ENCODE measurements around the gene GPS1.

DNA sequence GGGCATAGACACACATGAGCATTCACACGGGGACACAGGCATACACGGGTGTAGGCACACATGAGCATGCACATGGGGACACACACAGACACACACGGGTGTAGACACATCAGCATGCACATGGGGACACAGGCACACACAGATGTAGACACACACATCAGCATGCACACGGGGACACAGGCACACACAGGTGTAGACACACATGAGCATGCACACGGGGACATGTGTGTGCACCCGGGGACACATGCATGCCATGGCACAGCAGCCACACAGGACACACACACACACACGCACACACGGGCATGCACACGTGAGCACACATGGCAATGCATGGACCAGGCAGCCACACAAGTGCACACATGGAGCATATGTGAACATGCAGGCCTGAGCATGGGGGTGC lies 9.0 kb upstream of the GPS1 start:
- TF ChIP-seq, protein P1, sequence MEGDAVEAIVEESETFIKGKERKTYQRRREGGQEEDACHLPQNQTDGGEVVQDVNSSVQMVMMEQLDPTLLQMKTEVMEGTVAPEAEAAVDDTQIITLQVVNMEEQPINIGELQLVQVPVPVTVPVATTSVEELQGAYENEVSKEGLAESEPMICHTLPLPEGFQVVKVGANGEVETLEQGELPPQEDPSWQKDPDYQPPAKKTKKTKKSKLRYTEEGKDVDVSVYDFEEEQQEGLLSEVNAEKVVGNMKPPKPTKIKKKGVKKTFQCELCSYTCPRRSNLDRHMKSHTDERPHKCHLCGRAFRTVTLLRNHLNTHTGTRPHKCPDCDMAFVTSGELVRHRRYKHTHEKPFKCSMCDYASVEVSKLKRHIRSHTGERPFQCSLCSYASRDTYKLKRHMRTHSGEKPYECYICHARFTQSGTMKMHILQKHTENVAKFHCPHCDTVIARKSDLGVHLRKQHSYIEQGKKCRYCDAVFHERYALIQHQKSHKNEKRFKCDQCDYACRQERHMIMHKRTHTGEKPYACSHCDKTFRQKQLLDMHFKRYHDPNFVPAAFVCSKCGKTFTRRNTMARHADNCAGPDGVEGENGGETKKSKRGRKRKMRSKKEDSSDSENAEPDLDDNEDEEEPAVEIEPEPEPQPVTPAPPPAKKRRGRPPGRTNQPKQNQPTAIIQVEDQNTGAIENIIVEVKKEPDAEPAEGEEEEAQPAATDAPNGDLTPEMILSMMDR (IDR thresholded peaks at IDR 0.05), result no peak
- TF ChIP-seq NR2C2 (CRISPR knock-in tag; IDR thresholded peaks at IDR 0.05) (no peak), CREB1 (CRISPR knock-in tag; IDR thresholded peaks at IDR 0.05) (no peak), TEAD4 (CRISPR knock-in tag; IDR thresholded peaks at IDR 0.05) (no peak), CREM (CRISPR knock-in tag; IDR thresholded peaks at IDR 0.05) (no peak), TEAD1 (CRISPR knock-in tag; IDR thresholded peaks at IDR 0.05) (no peak), ESRRA (CRISPR knock-in tag; IDR thresholded peaks at IDR 0.05; ENCODE audit: borderline replicate concordance) (no peak), NR1H2 (CRISPR knock-in tag; IDR thresholded peaks at IDR 0.05) (no peak), FOXJ3 (CRISPR knock-in tag; IDR thresholded peaks at IDR 0.05; ENCODE audit: borderline replicate concordance) (no peak)
- TF ChIP-seq, protein P2, sequence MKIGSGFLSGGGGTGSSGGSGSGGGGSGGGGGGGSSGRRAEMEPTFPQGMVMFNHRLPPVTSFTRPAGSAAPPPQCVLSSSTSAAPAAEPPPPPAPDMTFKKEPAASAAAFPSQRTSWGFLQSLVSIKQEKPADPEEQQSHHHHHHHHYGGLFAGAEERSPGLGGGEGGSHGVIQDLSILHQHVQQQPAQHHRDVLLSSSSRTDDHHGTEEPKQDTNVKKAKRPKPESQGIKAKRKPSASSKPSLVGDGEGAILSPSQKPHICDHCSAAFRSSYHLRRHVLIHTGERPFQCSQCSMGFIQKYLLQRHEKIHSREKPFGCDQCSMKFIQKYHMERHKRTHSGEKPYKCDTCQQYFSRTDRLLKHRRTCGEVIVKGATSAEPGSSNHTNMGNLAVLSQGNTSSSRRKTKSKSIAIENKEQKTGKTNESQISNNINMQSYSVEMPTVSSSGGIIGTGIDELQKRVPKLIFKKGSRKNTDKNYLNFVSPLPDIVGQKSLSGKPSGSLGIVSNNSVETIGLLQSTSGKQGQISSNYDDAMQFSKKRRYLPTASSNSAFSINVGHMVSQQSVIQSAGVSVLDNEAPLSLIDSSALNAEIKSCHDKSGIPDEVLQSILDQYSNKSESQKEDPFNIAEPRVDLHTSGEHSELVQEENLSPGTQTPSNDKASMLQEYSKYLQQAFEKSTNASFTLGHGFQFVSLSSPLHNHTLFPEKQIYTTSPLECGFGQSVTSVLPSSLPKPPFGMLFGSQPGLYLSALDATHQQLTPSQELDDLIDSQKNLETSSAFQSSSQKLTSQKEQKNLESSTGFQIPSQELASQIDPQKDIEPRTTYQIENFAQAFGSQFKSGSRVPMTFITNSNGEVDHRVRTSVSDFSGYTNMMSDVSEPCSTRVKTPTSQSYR (CRISPR knock-in tag; IDR thresholded peaks at IDR 0.05), result no peak
- TF ChIP-seq, protein P3, sequence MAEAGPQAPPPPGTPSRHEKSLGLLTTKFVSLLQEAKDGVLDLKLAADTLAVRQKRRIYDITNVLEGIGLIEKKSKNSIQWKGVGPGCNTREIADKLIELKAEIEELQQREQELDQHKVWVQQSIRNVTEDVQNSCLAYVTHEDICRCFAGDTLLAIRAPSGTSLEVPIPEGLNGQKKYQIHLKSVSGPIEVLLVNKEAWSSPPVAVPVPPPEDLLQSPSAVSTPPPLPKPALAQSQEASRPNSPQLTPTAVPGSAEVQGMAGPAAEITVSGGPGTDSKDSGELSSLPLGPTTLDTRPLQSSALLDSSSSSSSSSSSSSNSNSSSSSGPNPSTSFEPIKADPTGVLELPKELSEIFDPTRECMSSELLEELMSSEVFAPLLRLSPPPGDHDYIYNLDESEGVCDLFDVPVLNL (CRISPR knock-in tag; IDR thresholded peaks at IDR 0.05; ENCODE audit: borderline replicate concordance, low read depth), result no peak
